Measurements from ENCODE around the gene ULK1.

ULK1 gene

GRCh38 chr12:131939007-131939406 is 44.6 kb downstream of the ULK1 start:
- H3K4me2 ChIP-seq (ENCODE audit: low read length): no peak overlapping the region
- no peaks in the 10 kb centered on the region for H3K79me2 ChIP-seq (ENCODE audit: control insufficient read depth, low read length)
- no peak overlapping the region for H3K4me3 ChIP-seq (ENCODE audit: low read length)
- no peaks in the 10 kb centered on the region for H4K20me1 ChIP-seq (ENCODE audit: control insufficient read depth, insufficient read depth, low read depth, low read length)
- no peaks in the 10 kb centered on the region for H3K9me2 ChIP-seq (replicated peaks; ENCODE audit: control insufficient read depth, low read length)
- TF ChIP-seq CTCF (IDR thresholded peaks at IDR 0.05; ENCODE audit: low read depth, low read length, poor library complexity, severe bottlenecking): no peak
- no peak for TF ChIP-seq EZH2phosphoT487 (IDR thresholded peaks at IDR 0.05; ENCODE audit: borderline replicate concordance, low read length)
- peaks cover 71% of the 10 kb centered on the region for H3K36me3 ChIP-seq (ENCODE audit: control insufficient read depth, low read length)
- no peaks in the 10 kb centered on the region for H3K9me3 ChIP-seq (ENCODE audit: control insufficient read depth, insufficient read depth, low read length)
- H3K4me1 ChIP-seq (ENCODE audit: control insufficient read depth, low read length): no peaks in the 10 kb centered on the region
- no peak overlapping the region for H3K27ac ChIP-seq (ENCODE audit: low read depth, low read length)
- H3K27me3 ChIP-seq (ENCODE audit: control insufficient read depth, low read length): no peaks in the 10 kb centered on the region
- H3F3A ChIP-seq (ENCODE audit: control insufficient read depth, insufficient read depth): no peaks in the 10 kb centered on the region

- Histone ChIP-seq H3K27ac (ENCODE audit: low read depth, low read length) (no peak overlapping the region), H3K27me3 (ENCODE audit: control insufficient read depth, low read length) (no peaks in the 10 kb centered on the region), H4K20me1 (ENCODE audit: control insufficient read depth, insufficient read depth, low read depth, low read length) (no peaks in the 10 kb centered on the region), H3K9me2 (replicated peaks; ENCODE audit: control insufficient read depth, low read length) (no peaks in the 10 kb centered on the region), H3K79me2 (ENCODE audit: control insufficient read depth, low read length) (no peaks in the 10 kb centered on the region), H3K4me2 (ENCODE audit: low read length) (no peak overlapping the region), H3K4me3 (ENCODE audit: low read length) (no peak overlapping the region), H3F3A (ENCODE audit: control insufficient read depth, insufficient read depth) (no peaks in the 10 kb centered on the region), H3K9me3 (ENCODE audit: control insufficient read depth, insufficient read depth, low read length) (no peaks in the 10 kb centered on the region), H3K36me3 (ENCODE audit: control insufficient read depth, low read length) (peaks cover 67% of the 10 kb centered on the region), H3K4me1 (ENCODE audit: control insufficient read depth, low read length) (no peaks in the 10 kb centered on the region)
- no peak for TF ChIP-seq CTCF (IDR thresholded peaks at IDR 0.05; ENCODE audit: low read depth, low read length, poor library complexity, severe bottlenecking)
These were observed 45.7 kb downstream of the ULK1 start for GRCh38 chr12:131940141-131940547.

- peaks cover 65% of the 10 kb centered on the region for H3K36me3 ChIP-seq (ENCODE audit: control insufficient read depth, low read length)
These were observed 46.9 kb downstream of the ULK1 start for GRCh38 chr12:131941116-131941986.

More at GRCh38 chr12:131941116-131941986, 46.9 kb downstream of the ULK1 start:
- no peaks in the 10 kb centered on the region for H3K9me2 ChIP-seq (replicated peaks; ENCODE audit: control insufficient read depth, low read length)
- no peaks in the 10 kb centered on the region for H3K79me2 ChIP-seq (ENCODE audit: control insufficient read depth, low read length)
- no peaks in the 10 kb centered on the region for H3F3A ChIP-seq (ENCODE audit: control insufficient read depth, insufficient read depth)
- H3K4me2 ChIP-seq (ENCODE audit: low read length): no peak overlapping the region
- no peak overlapping the region for H3K4me3 ChIP-seq (ENCODE audit: low read length)
- no peak for TF ChIP-seq CTCF (IDR thresholded peaks at IDR 0.05; ENCODE audit: low read depth, low read length, poor library complexity, severe bottlenecking)
- TF ChIP-seq EZH2phosphoT487 (IDR thresholded peaks at IDR 0.05; ENCODE audit: borderline replicate concordance, low read length): no peak
- H3K27me3 ChIP-seq (ENCODE audit: control insufficient read depth, low read length): no peaks in the 10 kb centered on the region
- H4K20me1 ChIP-seq (ENCODE audit: control insufficient read depth, insufficient read depth, low read depth, low read length): no peaks in the 10 kb centered on the region
- no peaks in the 10 kb centered on the region for H3K4me1 ChIP-seq (ENCODE audit: control insufficient read depth, low read length)
- no peak overlapping the region for H3K27ac ChIP-seq (ENCODE audit: low read depth, low read length)
- H3K9me3 ChIP-seq (ENCODE audit: control insufficient read depth, insufficient read depth, low read length): no peaks in the 10 kb centered on the region
